Effector CD4-positive, alpha-beta T cell (primary cell): ENCODE data around the gene VPS33B.
A peak's percentile ranks its signal among the peaks of the same experiment; 100 is the strongest.
"Not testable (repeated sequence)": the region's sequence is repeated elsewhere in the genome, so short reads cannot be mapped to it uniquely, and the experiment has no call there.

Experiments used
- DNase-seq: peaks from one replicate; pipeline ENCODE4 v3.0.0-alpha.2; 2020
- total RNA-seq: gene quantifications from one replicate; lab custom pipeline; 2026; lab: John Stamatoyannopoulos, UW

Gene VPS33B
- 6.0 reads per million, percentile 23 among the genes with 10 or more reads in this experiment for total RNA-seq

DNA sequence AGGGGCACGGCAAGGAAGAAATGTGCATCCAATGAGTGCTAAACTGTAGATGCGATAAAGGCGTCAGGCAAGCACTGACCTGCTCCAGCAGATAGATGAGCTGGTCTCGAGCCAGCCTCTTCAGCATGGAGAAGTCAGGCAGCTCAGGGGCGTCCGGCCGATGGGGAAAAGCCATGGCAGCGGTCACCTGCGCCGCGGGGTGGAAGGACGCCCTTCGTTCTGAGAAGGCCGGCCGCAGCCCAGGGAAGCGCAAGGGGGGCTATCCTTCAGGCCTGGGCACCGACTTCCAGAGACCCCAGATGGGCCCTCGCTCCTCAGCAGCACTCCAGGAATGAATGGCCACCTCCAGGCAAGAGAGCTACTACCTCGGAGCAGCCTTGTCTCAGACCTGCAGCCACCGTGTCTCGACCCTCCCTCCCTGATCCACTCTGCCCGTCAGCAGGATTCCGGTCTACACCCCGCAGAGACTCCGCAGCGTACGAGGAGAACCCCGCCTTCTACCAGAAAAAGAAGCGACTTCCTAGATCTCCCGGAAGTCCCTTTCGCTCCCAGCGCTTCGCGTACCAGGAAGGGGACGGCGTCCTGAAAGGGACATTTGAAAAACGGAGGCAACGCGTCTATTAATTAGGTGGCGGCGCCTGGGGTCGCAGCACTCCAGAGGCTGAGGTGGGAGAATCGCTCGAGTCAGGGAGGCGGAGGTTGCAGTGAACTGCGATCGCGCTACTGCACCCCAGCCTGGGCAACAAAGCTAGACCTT, at the start of gene VPS33B:
TSS of gene VPS33B (minus strand) at position 520 of the 757 bp plus-strand sequence. CDS start at position 175, 345 bp downstream.
- DNase-seq, result peak; percentile 76

DNA sequence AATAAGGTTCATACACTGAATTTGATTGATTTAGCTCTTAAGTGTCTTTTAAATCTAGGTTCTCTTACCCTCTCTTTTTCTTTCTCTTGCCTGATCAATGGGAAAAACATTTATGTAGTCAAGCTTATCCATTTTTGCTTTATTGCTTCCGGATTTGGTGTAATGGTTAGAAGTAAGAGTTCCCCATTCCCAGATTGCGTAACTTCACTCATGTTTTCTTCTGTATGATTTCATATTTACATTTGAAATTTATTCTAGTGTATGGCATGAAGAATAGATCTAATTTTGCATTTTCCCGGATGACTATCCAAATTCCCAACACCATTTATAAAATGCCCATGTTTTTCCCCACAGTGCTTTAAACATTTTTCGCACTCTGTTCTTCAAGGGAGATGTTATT, 49.8 kb upstream of the VPS33B start:
- DNase-seq, result no peak

DNA sequence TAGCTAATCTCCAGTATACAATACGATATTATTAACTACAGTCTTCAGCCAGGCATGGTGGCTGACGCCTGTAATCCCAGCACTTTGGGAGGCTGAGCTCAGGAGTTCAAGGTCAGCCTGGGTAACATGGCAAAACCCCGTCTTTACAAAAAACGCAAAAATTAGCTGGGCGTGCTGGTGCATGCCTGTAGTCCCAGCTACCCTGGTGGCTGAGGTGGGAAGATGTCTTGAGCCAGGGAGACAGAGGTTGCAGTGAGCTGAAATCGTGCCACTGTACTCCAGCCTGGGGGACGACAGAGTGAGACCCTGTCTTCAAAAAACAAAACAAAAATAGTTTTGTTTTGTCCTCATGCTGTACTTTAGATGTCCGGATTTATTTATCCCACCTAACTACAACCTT, 48.5 kb upstream of the VPS33B start:
- no peak for DNase-seq

DNA sequence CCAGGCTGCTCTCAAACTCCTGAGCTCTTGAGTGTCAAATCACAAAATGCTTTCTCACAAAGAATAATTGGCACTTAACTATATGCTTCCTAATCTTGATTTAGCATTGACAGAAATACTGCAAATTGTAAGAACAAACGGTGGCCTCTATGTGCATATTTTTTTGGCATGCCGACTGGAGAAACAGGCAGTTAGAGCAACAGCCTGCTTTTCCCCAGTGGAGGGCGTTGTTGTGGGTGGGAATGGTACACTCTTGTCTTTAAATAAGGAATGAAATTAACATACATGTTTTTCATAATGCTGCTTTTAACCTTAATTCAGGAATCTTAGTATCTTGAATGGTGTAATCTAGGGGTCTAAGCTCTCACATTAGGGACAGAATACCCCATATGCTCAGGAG, 46.6 kb upstream of the VPS33B start:
- no peak for DNase-seq

DNA sequence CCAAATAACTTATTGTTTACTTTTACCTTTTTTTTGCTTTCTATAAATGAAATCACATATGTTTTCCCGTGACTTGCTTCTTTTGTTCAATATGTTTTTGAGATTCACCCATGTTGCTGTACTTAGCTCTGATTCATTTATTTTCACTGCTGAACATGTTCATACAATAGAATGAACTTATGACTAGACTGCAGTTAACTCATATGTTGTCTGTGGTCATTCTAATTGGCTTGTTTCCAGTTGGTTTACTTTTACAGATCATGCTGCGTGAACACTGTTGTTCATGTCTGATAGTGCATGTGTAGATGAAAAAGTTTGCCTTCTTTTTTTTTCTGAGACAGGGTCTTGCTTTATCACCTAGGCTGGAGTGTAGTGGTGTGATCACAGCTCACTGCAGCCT, 46.0 kb upstream of the VPS33B start:
- DNase-seq, result no peak

DNA sequence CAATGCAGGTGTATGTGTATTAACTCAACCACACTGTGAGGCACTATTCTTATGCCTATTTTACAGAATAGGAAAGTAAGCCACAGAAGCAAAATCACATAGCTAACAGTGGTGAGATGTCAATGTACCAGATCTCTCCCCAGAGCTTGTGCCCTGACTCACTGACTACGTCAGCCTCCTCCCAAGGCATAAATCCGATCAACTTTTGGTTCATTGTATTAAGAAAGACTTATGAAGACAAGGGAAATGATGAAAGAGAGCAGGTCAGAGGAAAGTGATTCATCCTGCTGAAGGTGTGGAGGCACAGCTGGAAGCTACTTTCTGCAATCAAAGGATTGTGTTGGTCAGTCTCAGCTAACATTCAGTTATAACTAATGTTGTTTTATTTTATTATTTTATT, 44.6 kb upstream of the VPS33B start:
- DNase-seq, result no peak

DNA sequence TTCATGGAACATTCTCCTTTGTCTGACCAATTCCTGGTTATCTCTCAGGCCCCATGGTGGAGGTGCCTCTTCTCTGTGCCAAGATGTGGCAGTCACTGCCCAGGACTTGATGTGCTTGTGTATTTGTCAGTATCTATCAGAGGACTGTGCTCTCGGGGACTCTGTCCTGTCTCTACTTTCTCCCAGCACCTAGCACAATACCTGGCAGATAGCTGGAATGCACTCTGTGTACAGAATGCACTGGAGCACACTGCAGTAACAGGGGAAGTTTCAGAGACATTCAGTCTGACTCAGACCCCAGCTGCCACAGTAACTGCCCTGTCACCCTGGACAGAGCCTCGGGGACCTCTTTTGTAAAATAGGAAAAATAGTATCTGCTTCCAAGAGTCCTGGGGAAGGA, 43.1 kb upstream of the VPS33B start:
- no peak for DNase-seq

DNA sequence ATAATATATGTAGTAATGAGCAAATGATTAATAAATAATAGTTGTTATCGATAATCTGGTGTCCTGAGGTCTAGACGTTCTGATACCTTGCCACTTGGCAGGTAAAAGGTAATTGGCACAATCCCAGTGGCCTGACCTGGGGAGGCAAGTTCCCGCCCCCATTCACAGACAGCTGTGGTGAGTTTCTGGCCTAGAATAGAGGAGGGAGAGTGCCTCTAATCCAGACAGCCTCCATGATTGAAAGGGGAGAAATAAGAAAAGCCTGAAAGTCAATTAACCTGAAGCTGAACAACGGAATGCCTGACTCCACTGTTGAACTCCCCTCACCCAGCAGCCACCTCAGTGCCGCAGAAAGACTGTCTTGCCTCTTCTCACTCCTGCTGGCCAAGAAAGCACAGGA, 39.6 kb upstream of the VPS33B start:
- DNase-seq, result no peak

DNA sequence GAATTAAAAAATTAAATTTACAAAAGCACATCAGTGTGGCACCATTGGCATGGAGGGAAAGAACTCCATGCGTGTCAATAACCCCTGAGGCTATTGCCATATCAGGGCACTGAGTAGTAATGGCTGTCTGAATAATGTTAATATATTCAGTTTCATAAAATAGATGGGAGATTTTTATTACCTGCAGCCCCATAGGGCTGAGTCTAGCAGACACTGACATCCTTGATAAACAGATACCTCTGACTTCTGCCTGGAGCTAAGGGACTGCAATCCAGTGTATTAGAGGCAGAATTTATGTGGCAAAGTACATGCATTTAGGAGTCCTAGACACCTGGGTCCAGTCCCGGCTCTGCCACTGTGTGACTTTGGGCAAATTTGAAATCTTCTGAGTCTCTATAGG, 38.8 kb upstream of the VPS33B start:
- no peak for DNase-seq

DNA sequence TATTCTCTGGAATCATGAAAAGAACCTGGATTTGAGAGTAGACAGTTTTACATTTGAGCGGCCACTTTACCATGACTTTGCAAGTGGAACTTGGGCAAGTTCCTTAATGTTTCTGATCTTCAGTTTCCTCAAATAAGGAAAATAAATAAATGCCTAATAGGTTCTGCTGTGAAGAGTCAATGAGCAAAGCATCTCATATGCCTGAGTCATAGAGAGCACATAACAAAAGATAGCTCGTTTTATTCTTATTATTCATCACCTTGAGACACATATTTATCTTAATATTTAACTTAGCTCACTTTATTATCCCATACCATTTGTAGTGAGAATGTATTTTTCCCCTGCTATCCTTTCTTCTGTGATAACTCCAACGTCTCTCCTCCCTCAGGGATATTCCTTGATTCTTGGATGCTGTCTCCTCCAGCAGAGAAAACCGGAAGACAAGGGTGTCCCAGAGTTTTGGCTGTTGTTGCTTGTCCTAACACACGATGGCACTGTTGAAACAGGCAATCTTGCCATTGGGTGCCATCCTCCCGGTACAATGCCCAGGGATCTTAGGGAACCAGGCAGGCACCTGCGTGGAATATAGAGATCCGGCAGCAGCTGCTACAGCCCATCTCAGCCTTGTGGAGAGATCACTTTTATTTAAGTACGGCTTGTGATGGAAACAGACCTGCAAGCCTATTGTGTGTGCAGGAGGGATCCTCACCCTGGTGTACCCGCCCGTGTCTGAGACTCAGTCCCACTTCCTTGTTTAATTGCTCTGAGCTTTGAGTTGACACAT, 33.3 kb upstream of the VPS33B start:
- no peak for DNase-seq

DNA sequence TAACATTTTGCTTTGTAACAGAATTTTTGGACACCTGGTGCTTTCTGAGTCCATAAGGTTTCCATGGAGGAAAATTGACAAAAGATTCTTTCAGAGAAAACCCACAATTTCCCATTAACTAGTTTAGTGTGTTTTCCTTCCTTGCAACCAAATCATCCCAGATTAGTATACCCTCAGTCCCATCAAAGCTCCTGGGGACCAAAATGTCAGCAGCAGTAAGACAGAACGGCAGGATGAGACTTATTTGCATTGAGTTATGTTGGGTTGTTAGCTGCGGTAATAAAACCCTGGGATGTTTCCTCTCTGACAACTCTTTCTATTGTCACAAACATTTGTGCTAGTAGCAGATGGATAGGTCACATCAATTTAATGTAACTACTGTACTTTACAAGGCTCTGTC, 32.4 kb upstream of the VPS33B start:
- DNase-seq, result no peak

DNA sequence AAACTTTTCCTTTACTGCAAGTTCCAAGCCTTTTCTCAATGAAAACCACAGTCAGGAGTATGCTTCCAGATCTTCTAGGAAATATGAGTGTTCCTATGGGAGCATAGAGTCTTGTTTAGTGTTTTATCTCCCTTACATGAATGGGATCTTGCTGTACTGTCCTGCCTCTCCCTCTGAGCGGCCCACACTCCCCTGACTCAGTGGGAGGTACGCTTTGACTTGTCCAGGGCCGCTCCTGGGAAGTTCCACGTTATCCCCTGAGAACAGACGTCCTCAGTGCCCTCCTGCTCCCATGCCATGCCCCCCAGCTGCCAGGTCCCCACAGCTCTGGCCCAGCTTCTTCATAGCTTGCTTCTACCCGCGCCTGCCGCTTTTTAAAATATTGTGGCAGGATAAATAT, 28.9 kb upstream of the VPS33B start:
- DNase-seq, result no peak

DNA sequence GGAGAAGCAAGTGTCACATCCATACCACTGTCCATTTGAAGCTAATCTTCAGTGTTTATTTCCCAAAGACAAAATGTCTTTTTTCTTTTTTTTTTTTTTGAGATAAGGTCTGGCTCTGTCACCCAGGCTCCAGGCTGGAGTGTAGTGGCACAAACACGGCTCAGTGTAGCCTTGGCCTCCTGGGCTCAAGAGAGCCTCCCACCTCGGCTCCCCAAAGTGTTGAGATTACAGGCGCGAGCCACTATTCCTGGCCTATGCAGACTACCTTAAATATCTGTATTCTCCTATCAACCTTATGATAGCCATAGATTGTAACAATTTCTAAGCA, 27.7 kb upstream of the VPS33B start:
- DNase-seq, result no peak

DNA sequence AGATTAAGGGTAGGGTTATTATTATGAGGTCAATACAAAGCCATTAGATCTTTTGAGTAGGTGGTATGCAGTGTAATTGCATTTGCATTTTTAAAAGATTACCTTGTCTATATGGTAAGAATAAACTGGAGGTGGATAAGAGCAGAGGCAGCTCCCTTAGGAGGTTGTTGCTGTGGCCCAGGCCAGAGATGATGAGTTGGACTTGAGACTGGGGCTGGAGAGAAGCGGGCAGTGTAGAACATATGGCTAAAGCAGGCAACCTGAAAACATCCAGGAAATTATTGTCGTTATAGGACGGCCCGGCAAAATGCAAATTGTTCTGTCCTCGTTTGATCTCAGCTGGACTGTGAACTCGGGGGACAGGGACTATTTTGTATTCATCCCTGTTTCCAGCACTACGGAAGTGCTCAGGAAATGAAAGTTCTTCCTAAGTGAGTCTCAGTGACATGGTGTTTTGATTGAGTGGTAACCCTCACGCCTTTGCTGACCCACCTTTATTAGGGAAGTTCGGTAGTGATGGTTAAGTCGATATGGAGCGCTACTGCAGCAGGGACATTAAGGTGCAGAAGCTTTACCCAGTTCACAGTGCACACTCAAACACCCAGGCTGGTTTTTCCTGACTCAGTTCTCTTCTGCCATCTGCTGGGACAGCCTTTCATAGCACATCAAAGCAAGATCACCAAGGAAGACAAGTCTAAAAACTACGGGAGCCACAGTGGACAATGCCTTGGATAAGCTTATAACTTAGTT, 27.2 kb upstream of the VPS33B start:
- peak; percentile 21 for DNase-seq

DNA sequence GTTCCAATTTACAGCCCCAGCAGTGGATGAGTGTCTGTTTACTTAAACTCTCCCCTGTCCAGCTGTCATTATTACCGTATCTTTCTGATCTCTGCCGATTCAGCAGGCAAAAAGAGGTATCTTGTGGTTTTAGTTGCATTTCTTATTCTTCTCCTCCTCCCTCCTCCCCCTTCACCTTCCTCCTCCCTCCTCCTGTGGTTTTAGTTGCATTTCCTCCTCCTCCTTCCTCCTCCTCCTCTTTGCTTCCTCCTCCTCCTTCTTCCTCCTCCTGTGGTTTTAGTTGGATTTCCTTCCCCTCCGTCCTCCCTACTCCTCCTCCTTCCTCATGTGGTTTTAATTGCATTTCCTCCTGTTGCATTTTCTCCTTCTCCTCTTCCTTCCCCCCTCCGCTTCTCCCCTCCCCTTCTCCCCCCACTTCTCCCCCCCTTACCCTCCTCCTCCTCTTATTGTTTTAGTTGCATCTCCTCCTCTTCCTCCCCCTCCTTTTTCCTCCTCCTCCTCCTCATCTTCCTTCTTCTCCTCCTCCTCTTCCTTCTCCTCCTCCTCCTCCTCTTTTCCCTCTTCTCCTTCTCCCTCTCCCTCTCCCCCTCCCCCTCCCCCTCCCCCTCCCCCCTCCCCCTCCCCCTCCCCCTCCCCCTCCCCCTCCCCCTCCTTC, 25.3 kb upstream of the VPS33B start:
- DNase-seq, result no peak

DNA sequence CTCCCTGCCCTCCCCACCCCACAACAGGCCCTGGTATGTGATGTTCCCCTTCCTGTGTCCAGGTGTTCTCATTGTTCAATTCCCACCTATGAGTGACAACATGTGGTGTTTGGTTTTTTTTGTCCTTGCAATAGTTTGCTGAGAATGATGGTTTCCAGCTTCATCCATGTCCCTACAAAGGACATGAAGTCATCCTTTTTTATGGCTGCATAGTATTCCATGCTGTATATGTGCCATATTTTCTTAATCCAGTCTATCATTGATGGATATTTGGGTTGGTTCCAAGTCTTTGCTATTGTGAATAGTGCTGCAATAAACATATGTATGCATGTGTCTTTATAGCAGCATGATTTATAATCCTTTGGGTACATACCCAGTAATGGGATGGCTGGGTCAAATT, 23.7 kb upstream of the VPS33B start:
- not testable (repeated sequence) for DNase-seq

DNA sequence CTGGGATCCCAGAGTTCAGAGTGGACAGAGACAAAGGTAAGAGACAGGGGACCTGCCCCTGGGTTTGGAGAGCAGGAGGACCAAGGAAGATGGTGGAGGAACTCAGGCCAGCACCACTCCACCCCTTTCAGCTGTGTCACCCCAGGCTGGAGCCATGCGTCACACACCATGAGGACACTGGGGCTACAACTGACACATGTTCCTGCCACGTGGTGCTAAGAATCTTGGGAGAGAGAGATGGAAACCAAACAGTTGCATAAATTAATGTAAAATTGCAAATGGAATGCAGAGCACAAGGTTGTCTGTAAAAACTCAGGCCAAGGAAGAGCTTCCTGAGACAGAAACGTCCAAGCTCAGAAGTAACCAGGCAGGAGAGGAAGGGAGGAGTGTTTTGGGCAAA, 22.7 kb upstream of the VPS33B start:
- DNase-seq, result no peak

DNA sequence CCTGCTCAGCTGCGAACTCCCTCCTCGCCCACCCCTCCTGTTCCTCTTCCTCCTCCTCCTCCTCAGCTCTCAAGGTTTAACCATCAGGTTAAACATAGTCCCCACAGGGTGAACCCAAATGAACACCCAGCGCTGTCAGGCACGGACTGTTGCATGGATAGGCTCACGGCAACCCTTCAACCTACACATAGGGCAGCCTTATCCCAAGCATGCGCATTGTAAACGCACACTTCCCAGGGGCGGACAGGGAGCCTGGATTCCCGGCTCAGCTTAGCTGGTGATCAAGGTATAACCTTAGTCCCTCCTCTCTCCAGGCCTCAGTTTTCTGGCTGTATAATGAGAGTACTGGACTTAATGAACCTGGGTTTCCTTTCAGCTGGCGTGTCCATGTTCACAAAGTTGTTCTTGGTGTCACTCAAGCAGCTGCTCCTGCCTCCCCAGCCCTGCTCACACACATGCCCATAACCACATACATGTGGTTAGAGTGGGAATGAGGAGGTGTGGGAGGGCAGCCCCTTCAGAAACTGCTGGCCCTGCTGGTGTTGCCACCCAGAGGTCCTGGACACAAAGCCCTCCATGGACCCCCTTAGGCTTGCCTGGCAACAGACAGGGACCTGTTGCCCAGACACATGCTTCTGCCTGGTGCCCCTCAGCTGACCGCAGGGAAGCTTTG, 20.9 kb upstream of the VPS33B start:
- no peak for DNase-seq

DNA sequence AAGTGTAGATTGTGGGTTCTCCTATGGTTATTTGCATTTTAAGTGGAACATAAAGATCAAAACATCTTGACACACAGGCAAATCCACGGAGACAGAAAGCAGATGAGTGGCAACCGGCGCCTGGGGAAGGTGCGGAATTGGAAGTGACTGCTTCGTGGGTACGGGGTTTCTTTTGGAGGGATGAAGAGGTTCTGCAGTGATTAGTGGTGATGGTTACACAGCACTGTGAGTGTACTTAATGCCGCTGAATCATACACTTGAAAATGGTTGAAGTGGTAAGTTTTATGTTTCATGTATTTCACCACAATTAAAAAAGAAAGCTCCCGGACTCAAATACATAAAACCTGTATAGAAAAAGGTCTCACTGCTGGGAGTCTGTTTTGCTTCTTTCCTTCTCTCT, 18.5 kb upstream of the VPS33B start:
- no peak for DNase-seq

DNA sequence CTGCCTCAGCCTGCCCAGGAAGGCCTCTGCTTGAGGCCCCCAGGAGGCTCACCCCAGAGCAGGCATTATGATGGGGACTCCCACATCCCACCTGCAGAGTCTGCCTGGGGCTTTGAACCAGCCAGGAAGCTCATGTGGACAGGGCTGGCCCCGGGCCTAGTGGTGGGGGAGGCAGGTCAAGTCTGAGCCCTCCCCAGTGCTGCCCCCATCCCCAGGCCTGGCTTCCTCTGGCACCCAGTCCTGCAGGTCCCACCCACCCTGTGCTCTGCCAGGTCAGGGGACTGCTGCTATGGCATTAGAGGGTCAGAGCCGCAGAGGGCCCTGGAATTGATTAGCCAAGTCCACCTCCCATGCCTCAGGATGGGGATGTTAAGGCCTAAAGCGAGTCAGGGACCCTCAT, 17.6 kb upstream of the VPS33B start:
- DNase-seq, result no peak

DNA sequence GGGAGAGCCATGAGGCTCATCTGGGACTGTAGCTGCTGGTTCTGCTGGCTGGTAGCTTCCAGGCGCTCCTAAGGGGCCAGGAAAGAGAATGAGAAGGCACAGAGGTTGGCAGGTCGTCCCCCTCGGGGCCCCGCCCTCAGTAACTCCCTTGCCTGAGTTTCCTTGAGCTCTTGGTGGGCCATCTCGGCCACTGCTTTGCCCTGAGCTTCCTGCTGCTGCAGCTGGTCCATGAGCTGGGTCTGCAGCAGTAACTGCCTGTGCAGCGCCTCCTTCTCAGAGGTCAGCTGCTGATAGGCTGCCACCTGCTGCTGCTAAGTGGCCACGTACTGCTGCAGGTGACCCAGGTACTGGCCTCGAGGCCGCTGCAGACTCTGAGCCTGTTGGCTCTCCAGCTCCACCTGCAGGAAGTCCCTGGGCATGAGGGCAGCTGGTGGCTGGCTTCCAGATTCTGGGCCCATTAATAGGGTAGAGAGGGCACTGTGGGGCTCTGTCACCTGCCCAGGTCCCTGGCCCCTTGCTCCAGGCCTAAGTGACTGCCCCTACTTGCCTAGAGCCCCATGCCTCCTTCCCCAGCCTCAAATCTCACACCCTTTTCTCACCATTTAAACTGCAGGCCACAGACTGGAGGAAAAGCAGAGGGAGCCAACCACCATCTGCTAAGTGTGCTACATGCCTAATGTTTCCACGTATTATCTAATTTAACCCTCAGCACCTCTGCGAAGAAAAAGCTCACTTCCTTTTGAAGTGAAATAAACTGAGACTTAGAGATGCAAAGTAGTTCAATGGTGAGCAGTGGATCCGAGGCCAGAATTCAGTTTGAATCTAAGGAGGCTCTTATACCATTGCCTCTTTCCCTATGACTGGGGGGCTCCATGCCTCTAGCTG, 10.8 kb upstream of the VPS33B start:
- DNase-seq, result peak; percentile 31

DNA sequence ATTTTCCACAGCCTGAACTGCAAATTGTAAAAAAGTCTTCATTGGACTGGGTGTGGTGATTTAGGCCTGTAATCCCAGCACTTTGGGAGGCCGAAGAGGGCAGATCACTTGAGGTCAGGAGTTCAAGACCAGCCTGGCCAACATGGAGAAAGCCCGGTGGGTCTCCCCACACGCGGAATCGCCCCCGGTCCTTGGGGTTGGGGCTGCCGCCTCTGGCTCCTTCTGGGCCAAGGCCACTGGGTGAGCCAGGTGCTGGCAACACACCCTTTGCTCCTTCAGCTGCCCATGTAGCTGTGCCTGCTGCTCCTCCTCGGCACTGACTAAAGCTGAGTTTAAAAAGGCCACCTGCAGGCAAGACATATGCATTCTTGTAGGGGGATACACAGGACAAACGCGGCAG, 9.4 kb upstream of the VPS33B start:
- DNase-seq, result no peak
